NCI-H1105 (cell line): ENCODE data around the gene MAN1A1.
"Not testable (repeated sequence)": the region's sequence is repeated elsewhere in the genome, so short reads cannot be mapped to it uniquely, and the experiment has no call there.

ENCODE experiments used
- DNase-seq: peaks from one replicate; lab custom pipeline; 2025; lab: John Stamatoyannopoulos, UW

MAN1A1 gene

DNA sequence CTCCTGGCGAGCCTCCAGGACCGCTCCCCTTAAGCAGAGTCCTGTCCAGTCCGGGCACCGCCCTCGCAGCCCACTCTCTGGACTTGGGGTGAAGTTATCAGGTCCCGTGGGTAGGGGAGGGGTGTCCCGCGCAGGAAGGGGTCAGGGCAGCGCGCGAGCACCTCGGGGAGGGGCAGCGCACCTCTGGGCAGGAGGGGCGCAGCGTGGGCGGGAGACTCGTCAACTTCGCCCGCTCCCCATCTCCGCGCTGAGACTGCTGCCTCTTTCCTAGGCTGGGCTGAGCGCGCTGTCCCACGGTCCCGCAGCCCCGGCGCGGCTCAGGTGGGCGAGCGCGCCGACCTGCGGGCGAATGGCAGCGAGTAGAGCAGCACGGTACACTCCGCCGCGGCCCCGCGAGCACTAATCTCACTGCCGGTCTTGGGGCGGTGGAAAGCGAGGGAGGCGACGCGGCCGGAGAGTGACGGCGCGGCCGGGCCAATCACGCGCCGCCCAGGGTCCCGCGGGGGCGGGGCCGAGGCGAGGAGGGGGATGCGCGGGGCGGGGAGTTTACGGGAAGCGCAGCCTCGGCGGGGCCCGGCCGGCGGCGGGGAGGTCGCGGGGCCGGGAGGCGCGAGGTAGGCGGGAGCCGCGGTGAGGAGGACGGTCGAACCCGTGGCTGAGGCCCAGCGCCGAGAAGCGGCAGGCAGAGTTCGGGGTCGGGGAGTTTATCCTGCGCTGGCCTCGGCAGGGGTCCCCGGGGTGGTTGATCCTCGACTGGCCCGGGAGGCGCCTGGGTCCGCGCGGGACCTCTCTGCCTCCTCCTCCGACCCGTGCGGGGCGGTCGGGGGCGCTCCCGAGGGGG, at the start of gene MAN1A1:
TSS of gene MAN1A1 (minus strand) at position 401 of the 841 bp plus-strand sequence. CDS start 696 bp downstream, outside the sequence.
- DNase-seq: peak; percentile 84

GRCh38 chr6:119395192-119395591, 45.6 kb upstream of the MAN1A1 start:
- DNase-seq: no peak

GRCh38 chr6:119390247-119390793, 40.8 kb upstream of the MAN1A1 start:
- no peak for DNase-seq

- DNase-seq: no peak
Observed at GRCh38 chr6:119385994-119386393, 36.4 kb upstream of the MAN1A1 start.

DNA sequence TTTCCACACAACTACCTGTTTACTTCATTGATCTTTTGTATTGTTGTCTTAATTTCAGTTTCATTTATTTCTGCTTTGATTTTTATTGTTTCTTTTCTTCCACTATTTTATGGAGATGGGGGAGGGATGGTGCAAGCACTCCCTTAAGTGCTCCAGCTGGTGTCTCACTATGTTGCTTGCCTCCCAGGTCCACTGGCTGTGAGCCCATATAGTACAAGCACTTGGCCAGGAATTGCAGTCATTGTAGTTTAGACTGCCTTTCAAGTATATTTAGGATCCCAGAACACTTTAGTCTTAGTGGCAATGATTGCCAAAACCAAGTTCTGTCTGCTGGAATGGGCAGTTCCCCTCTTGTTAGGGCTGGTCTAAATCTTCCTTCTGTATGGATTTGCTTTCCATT, 34.9 kb upstream of the MAN1A1 start:
- no peak for DNase-seq

DNA sequence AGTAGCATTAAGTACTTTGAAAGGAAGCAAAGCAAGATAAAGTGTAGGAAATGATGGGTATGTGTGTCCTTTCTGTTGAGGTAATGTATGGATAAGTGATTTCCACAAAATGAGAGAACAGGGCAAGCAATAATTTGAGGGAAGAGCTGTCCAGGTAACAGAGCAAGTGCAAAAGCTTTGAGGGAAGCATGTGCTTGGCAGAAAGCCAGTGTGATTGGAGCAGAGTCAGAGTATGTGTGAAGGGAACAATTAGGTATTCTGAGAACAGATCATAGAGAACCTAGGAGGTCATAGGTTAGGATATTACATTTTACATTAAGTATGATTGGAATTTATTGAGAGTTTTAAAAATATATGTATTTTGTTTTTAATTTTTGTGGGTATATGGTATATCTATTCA, 30.2 kb upstream of the MAN1A1 start:
- DNase-seq: peak; percentile 6

DNA sequence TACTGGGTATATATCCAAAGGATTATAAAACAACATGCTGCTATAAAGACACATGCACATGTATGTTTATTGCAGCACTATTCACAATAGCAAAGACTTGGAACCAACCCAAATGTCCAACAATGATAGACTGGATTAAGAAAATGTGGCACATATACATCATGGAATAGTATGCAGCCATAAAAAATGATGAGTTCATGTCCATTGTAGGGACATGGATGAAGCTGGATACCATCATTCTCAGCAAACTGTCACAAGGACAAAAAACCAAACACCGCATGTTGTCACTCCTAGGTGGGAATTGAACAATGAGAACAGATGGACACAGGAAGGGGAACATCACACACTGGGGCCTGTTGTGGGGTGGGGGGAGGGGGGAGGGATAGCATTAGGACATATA, 27.5 kb upstream of the MAN1A1 start:
- DNase-seq: not testable (repeated sequence)

DNA sequence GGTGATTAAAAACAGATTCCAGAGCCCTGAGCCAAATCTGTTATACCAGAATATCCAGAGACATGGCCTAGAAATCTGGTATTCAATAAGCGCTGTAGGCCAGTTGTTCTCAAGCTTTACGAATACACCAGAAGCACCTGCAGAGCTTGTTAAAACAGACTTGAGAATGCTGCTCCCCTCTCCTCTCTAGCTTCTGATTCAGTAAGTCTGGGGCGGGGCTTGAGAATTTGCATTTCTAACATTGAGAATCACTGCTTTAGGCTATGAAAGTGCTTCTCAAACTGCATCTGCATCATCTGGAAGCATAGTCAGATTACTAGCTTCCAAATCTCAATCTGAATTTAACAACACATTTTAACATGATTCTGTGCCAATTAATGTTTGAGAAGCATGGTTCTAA, 20.5 kb upstream of the MAN1A1 start:
- DNase-seq: no peak

DNA sequence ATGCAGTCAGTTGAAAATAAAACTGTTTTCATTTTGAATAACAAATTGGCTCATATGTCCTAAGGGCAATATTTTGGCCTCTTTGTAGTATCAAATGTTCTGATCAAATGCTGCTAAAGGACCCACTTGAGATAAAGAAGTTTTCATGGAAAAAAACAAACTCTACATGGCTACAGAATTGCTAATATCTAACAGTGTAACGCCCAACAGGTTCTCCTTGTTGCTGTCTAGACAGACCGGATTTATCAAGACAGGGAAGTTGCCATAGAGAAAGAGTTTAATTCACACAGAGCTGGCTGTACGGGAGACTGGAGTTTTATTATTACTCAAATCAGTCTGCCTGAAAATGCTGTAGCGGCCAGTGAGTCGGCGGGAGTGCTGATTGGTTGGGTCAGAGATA, 19.4 kb upstream of the MAN1A1 start:
- no peak for DNase-seq

DNA sequence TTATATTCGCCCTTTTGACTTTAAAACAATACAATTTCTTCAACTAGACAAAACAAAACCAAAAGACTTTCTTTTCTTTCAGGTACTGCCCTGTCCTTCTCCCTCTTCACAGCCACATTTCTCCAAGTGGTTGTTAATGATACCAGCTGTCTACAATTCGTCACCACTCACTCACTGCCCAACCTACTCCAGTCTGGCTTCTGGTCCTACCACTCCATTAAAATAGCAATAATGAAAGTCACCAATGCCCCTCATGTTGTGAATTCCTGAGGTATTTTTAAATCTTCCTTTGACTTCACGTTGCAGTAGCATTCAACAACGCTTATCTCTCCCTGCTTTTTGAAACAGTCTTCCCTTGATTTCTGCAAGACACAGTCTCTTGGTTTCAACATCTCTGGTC, 11.6 kb upstream of the MAN1A1 start:
- DNase-seq: no peak

DNA sequence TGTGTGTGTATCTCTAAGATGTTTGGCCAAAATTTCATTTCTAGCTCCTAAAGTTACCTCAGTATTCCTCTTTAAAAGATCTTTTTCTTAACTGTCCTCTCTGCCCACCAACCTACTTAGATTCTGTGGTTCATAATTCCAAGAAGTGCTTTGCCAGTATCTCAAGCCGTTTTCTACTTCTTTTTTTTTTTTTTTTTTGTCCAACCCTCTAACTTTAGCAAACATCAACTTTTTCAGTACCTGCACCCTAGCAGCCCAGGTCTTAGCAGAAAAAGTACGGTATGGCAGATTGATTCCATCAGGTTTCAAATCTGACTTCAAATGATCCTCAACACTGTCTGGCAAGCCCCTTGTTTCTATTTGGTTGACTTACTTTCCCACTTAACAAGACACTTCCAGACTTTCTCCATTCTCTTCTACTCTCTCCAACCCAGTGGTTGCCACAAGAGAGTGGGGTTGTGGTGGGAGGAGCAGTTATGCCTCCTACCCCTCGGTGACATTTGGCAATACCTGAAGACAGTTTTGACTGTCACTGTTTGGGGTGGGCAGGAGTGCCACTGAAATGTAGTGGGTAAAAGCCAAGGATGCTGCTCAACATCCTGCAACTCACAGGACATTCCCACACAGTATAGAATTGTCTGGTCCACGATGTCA, 10.8 kb upstream of the MAN1A1 start:
- no peak for DNase-seq

- no peak for DNase-seq
Observed at GRCh38 chr6:119355890-119356289, 6.3 kb upstream of the MAN1A1 start.

- DNase-seq: no peak
Observed at GRCh38 chr6:119355157-119355556, 5.6 kb upstream of the MAN1A1 start.

GRCh38 chr6:119353696-119354095, 4.1 kb upstream of the MAN1A1 start:
- DNase-seq: no peak

GRCh38 chr6:119352001-119352400, 2.4 kb upstream of the MAN1A1 start:
- DNase-seq: no peak

DNA sequence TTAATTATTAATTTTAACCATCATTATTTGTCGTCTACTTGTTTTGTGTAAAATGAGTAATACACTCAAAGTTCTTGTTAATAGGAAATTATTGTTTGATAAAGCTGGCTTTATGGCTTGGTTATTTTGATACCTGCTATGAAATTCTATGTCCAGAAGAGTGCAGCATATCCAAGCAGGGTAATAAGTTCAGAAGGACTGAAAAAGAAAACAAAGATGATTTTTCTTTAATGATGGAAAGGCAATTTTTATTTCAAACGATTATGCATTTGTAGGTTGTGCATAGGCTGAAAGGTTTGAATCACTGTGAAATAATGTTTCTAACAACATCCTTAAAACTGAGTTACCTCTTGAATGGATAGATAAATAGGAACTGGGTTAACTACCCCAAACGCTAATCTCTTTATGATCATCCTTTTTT, 1.4 kb upstream of the MAN1A1 start:
- DNase-seq: peak; percentile 26

DNA sequence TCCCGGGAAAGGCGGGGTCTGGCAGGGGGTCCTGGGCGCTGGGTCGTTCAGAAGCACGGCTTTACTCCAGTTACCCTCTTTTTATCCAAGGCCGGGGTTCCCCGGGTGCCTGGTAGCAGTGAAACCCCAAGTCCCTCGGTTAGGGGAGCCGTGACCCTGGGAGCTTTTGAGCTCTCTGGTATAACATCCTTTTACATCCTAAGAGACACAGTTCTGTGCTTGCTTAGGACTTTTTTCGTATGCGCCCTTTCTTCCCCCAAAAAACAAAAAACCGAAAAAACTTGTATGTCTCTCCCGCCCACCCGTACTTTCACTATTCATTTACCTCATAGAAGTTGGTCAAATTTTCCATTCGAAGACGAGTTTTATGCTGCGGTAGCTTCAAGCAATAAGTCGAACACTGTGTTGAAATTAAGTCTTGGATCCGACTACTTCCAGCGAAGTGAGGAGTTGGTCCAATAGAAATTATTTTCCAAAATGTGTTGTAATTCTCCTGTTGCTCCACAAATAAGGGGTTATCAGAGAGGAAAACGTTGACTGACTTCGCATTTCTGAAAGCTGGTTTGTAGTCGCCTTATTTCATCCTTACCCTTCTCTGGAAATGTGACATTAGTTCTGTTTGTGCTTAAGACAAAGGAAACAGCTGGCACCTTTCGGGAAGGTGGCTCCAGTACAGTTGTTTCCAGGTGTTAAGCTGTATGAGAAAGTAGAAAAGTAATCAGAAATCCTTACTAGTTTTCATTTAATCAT, 816 bp upstream of the MAN1A1 start:
- peak; percentile 21 for DNase-seq

- DNase-seq: peak; percentile 14
Observed at GRCh38 chr6:119348748-119349360, 707 bp downstream of the MAN1A1 start.

DNA sequence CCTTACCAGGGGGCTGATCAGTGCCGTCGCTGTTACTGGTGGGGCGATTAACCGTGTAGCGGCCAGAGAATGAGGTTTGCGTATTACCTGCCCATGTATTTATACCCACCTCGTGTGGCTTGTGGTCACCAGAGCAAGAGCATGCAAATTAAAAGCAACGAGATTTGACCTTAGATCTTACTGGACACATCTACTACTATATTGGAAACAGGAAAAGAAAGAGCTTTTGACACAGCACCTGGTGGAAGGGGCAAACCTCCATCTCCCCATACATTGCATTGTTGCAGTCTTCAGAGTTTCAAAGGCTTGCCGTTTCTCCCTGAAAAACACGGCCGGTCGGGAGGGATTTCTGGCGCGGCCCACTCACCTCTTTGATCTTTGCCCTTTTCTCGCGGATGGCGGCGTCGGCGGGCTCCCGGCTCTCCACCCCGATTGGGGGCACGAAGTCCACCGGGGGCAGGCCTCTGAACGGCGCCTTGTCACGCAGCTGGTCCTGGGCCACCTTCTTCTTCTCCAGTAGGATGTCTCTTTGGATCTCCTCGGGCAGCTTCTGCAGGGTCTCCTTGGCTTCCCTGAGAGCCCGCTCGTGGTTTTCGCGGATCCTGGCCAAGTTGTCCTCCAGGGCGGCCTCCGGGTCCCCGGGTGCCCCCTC, 1.3 kb downstream of the MAN1A1 start:
- DNase-seq: no peak

GRCh38 chr6:119347466-119348095, 2.0 kb downstream of the MAN1A1 start:
- DNase-seq: peak; percentile 34

GRCh38 chr6:119346936-119347335, 2.6 kb downstream of the MAN1A1 start:
- DNase-seq: no peak
